ENCODE measurements around the gene RBM5. TPM values are rescaled to one million over a fixed set of nuclear protein-coding genes. Genes with fewer than 3 reads are reported as not detected.
"Not testable (repeated sequence)": the region's sequence is repeated elsewhere in the genome, so short reads cannot be mapped to it uniquely, and the experiment has no call there.

The RBM5 gene
- polyA plus RNA-seq, 4 donors: 57.1 to 216 (median 84.3) TPM

GRCh38 chr3:50078622-50079021, 10.1 kb upstream of the RBM5 start:
- no peak for DNase-seq
- H3K27me3 ChIP-seq (ENCODE audit: control insufficient read depth in 3 of 3, insufficient read depth in 3 of 3, low read length in 3 of 3): no peaks in the 10 kb centered on the region
- H3K4me1 ChIP-seq (ENCODE audit: control insufficient read depth in 3 of 3, insufficient read depth in 2 of 3, low read depth in 1 of 3, low read length in 2 of 3): no peaks in the 10 kb centered on the region
- FAIRE-seq: no peak
- H3K4me3 ChIP-seq (ENCODE audit: low read depth in 1 of 3, low read length in 3 of 3): no peak overlapping the region
- peaks cover 0 to 2% of the 10 kb centered on the region in 2 donors for H3K9me3 ChIP-seq (ENCODE audit: control insufficient read depth in 2 of 2, insufficient read depth in 1 of 2, low read depth in 1 of 2, low read length in 1 of 2)
- no peak overlapping the region for H3K27ac ChIP-seq (ENCODE audit: low read depth in 1 of 3, low read length in 2 of 3)
- peaks cover 6 to 36% (median 7%) of the 10 kb centered on the region in 3 donors for H3K36me3 ChIP-seq (ENCODE audit: control insufficient read depth in 3 of 3, insufficient read depth in 2 of 3, low read depth in 1 of 3, low read length in 3 of 3)
- WGBS, 3 donors: 22 to 65% (median 39%) methylated on average over 1 of the region's 1 CpG

- not testable (repeated sequence) for H3K4me3 ChIP-seq (ENCODE audit: low read depth in 1 of 3, low read length in 3 of 3); H3K36me3 ChIP-seq (ENCODE audit: control insufficient read depth in 3 of 3, insufficient read depth in 2 of 3, low read depth in 1 of 3, low read length in 3 of 3); DNase-seq; H3K4me1 ChIP-seq (ENCODE audit: control insufficient read depth in 3 of 3, insufficient read depth in 2 of 3, low read depth in 1 of 3, low read length in 2 of 3); H3K27ac ChIP-seq (ENCODE audit: low read depth in 1 of 3, low read length in 2 of 3); FAIRE-seq; H3K9me3 ChIP-seq (ENCODE audit: control insufficient read depth in 2 of 2, insufficient read depth in 1 of 2, low read depth in 1 of 2, low read length in 1 of 2); H3K27me3 ChIP-seq (ENCODE audit: control insufficient read depth in 3 of 3, insufficient read depth in 3 of 3, low read length in 3 of 3)
- WGBS, 3 donors: 94 to 100% (median 97%) methylated on average over 4 to 26 of the region's 33 CpGs
These were observed 3.8 kb upstream of the RBM5 start for GRCh38 chr3:50084951-50085350.

- WGBS, 3 donors: 0% methylated on average over 16 of the region's 16 CpGs
- Histone ChIP-seq H3K27me3 (ENCODE audit: control insufficient read depth in 3 of 3, insufficient read depth in 3 of 3, low read length in 3 of 3) (no peaks in the 10 kb centered on the region), H3K4me3 (ENCODE audit: low read depth in 1 of 3, low read length in 3 of 3) (peak overlapping the region; percentile 92 to 100 (median 95)), H3K36me3 (ENCODE audit: control insufficient read depth in 3 of 3, insufficient read depth in 2 of 3, low read depth in 1 of 3, low read length in 3 of 3) (peaks cover 13 to 26% (median 16%) of the 10 kb centered on the region in 3 donors), H3K9me3 (ENCODE audit: control insufficient read depth in 2 of 2, insufficient read depth in 1 of 2, low read depth in 1 of 2, low read length in 1 of 2) (no peaks in the 10 kb centered on the region), H3K4me1 (ENCODE audit: control insufficient read depth in 3 of 3, insufficient read depth in 2 of 3, low read depth in 1 of 3, low read length in 2 of 3) (peaks cover 0 to 10% (median 9%) of the 10 kb centered on the region in 3 donors), H3K27ac (ENCODE audit: low read depth in 1 of 3, low read length in 2 of 3) (peak overlapping the region in 2 of 3 donors; percentile 93 to 97)
- FAIRE-seq (no peak), DNase-seq (peak; percentile 19 to 57)
These were observed 858 bp downstream of the RBM5 start for GRCh38 chr3:50089609-50089945.

GRCh38 chr3:50090984-50091383, 2.3 kb downstream of the RBM5 start:
- peaks cover 0 to 10% (median 9%) of the 10 kb centered on the region in 3 donors for H3K4me1 ChIP-seq (ENCODE audit: control insufficient read depth in 3 of 3, insufficient read depth in 2 of 3, low read depth in 1 of 3, low read length in 2 of 3)
- no peak for DNase-seq
- no peaks in the 10 kb centered on the region for H3K27me3 ChIP-seq (ENCODE audit: control insufficient read depth in 3 of 3, insufficient read depth in 3 of 3, low read length in 3 of 3)
- no peak overlapping the region for H3K27ac ChIP-seq (ENCODE audit: low read depth in 1 of 3, low read length in 2 of 3)
- FAIRE-seq: no peak
- H3K4me3 ChIP-seq (ENCODE audit: low read depth in 1 of 3, low read length in 3 of 3): peak overlapping the region in 1 of 3 donors; percentile 100
- no peaks in the 10 kb centered on the region for H3K9me3 ChIP-seq (ENCODE audit: control insufficient read depth in 2 of 2, insufficient read depth in 1 of 2, low read depth in 1 of 2, low read length in 1 of 2)
- H3K36me3 ChIP-seq (ENCODE audit: control insufficient read depth in 3 of 3, insufficient read depth in 2 of 3, low read depth in 1 of 3, low read length in 3 of 3): peaks cover 19 to 34% (median 22%) of the 10 kb centered on the region in 3 donors

GRCh38 chr3:50095352-50095998, 6.8 kb downstream of the RBM5 start:
- FAIRE-seq (no peak), DNase-seq (peak; percentile 69 to 84)
- Histone ChIP-seq H3K9me3 (ENCODE audit: control insufficient read depth in 2 of 2, insufficient read depth in 1 of 2, low read depth in 1 of 2, low read length in 1 of 2) (no peaks in the 10 kb centered on the region), H3K36me3 (ENCODE audit: control insufficient read depth in 3 of 3, insufficient read depth in 2 of 3, low read depth in 1 of 3, low read length in 3 of 3) (peaks cover 33 to 71% (median 42%) of the 10 kb centered on the region in 3 donors), H3K27me3 (ENCODE audit: control insufficient read depth in 3 of 3, insufficient read depth in 3 of 3, low read length in 3 of 3) (no peaks in the 10 kb centered on the region), H3K27ac (ENCODE audit: low read depth in 1 of 3, low read length in 2 of 3) (no peak overlapping the region), H3K4me1 (ENCODE audit: control insufficient read depth in 3 of 3, insufficient read depth in 2 of 3, low read depth in 1 of 3, low read length in 2 of 3) (peaks cover 0 to 5% (median 3%) of the 10 kb centered on the region in 3 donors), H3K4me3 (ENCODE audit: low read depth in 1 of 3, low read length in 3 of 3) (no peak overlapping the region)
- WGBS, 3 donors: 55 to 84% (median 68%) methylated on average over 5 of the region's 5 CpGs

GRCh38 chr3:50100386-50100785, 11.7 kb downstream of the RBM5 start:
- DNase-seq: no peak
- H3K27me3 ChIP-seq (ENCODE audit: control insufficient read depth in 3 of 3, insufficient read depth in 3 of 3, low read length in 3 of 3): no peaks in the 10 kb centered on the region
- 89 to 93% (median 91%) methylated on average over 5 of the region's 5 CpGs for WGBS, 3 donors
- no peak overlapping the region for H3K27ac ChIP-seq (ENCODE audit: low read depth in 1 of 3, low read length in 2 of 3)
- no peak overlapping the region for H3K4me3 ChIP-seq (ENCODE audit: low read depth in 1 of 3, low read length in 3 of 3)
- H3K4me1 ChIP-seq (ENCODE audit: control insufficient read depth in 3 of 3, insufficient read depth in 2 of 3, low read depth in 1 of 3, low read length in 2 of 3): no peaks in the 10 kb centered on the region
- H3K9me3 ChIP-seq (ENCODE audit: control insufficient read depth in 2 of 2, insufficient read depth in 1 of 2, low read depth in 1 of 2, low read length in 1 of 2): no peaks in the 10 kb centered on the region
- H3K36me3 ChIP-seq (ENCODE audit: control insufficient read depth in 3 of 3, insufficient read depth in 2 of 3, low read depth in 1 of 3, low read length in 3 of 3): peaks cover 45 to 62% (median 58%) of the 10 kb centered on the region in 3 donors
- no peak for FAIRE-seq

GRCh38 chr3:50100956-50101845, 12.5 kb downstream of the RBM5 start:
- DNase-seq (no peak), FAIRE-seq (no peak)
- Histone ChIP-seq H3K36me3 (ENCODE audit: control insufficient read depth in 3 of 3, insufficient read depth in 2 of 3, low read depth in 1 of 3, low read length in 3 of 3) (peaks cover 48 to 62% (median 60%) of the 10 kb centered on the region in 3 donors), H3K4me3 (ENCODE audit: low read depth in 1 of 3, low read length in 3 of 3) (no peak overlapping the region), H3K4me1 (ENCODE audit: control insufficient read depth in 3 of 3, insufficient read depth in 2 of 3, low read depth in 1 of 3, low read length in 2 of 3) (no peaks in the 10 kb centered on the region), H3K27ac (ENCODE audit: low read depth in 1 of 3, low read length in 2 of 3) (no peak overlapping the region), H3K9me3 (ENCODE audit: control insufficient read depth in 2 of 2, insufficient read depth in 1 of 2, low read depth in 1 of 2, low read length in 1 of 2) (no peaks in the 10 kb centered on the region), H3K27me3 (ENCODE audit: control insufficient read depth in 3 of 3, insufficient read depth in 3 of 3, low read length in 3 of 3) (no peaks in the 10 kb centered on the region)
- 65 to 80% (median 78%) methylated on average over 4 of the region's 4 CpGs for WGBS, 3 donors

- peaks cover 51 to 64% (median 61%) of the 10 kb centered on the region in 3 donors for H3K36me3 ChIP-seq (ENCODE audit: control insufficient read depth in 3 of 3, insufficient read depth in 2 of 3, low read depth in 1 of 3, low read length in 3 of 3)
- no peaks in the 10 kb centered on the region for H3K27me3 ChIP-seq (ENCODE audit: control insufficient read depth in 3 of 3, insufficient read depth in 3 of 3, low read length in 3 of 3)
- 94 to 96% (median 94%) methylated on average over 7 of the region's 7 CpGs for WGBS, 3 donors
- no peaks in the 10 kb centered on the region for H3K4me1 ChIP-seq (ENCODE audit: control insufficient read depth in 3 of 3, insufficient read depth in 2 of 3, low read depth in 1 of 3, low read length in 2 of 3)
- no peak overlapping the region for H3K4me3 ChIP-seq (ENCODE audit: low read depth in 1 of 3, low read length in 3 of 3)
- no peaks in the 10 kb centered on the region for H3K9me3 ChIP-seq (ENCODE audit: control insufficient read depth in 2 of 2, insufficient read depth in 1 of 2, low read depth in 1 of 2, low read length in 1 of 2)
- no peak for FAIRE-seq
- no peak overlapping the region for H3K27ac ChIP-seq (ENCODE audit: low read depth in 1 of 3, low read length in 2 of 3)
- no peak for DNase-seq
These were observed 13.8 kb downstream of the RBM5 start for GRCh38 chr3:50102558-50102957.
